A673 (cell line): ENCODE results near the gene TLX3. TPM values are rescaled to one million over a fixed set of nuclear protein-coding genes. Genes with fewer than 3 reads are reported as not detected.

Source experiments
- BruUV-seq: library from RNA; stranded (reverse); fragments of 400-500 nt; replicated peaks from 2 replicates; lab custom pipeline; 2021; lab: Mats Ljungman, UMichigan
- CTCF ChIA-PET: fragments of 300-600 bp; sonication (Branson Sonifier 250); formaldehyde crosslinking; loops from one replicate; lab custom pipeline; 2022; ENCODE audit warnings: antibody characterized with exemption; lab: Charles Lee
- POLR2A ChIA-PET: fragments of 300-600 bp; sonication (Branson Sonifier 250); formaldehyde crosslinking; loops from one replicate; lab custom pipeline; 2022; ENCODE audit warnings: antibody characterized with exemption; ENCODE audit not compliant: low non-redundant PET; lab: Charles Lee
- DNase-seq: peaks from one replicate; pipeline ENCODE4 v3.0.0-alpha.2; 2015; ENCODE audit warnings: low spot score
- H3K27ac ChIP-seq: fragments of 200-600 bp; sonication (generic); 2 replicates; pipeline ENCODE4 v1.5.1; 2016; ENCODE audit warnings: mixed run types, low read depth, mild to moderate bottlenecking, mixed read lengths, antibody characterized with exemption, low read length; ENCODE audit not compliant: poor library complexity, severe bottlenecking
- H3K27me3 ChIP-seq: fragments of 200-600 bp; sonication (generic); replicated peaks from 2 replicates; pipeline ENCODE4 v1.6.1; 2017; ENCODE audit warnings: mixed run types, low read depth, mild to moderate bottlenecking, mixed read lengths, antibody characterized with exemption, low read length; ENCODE audit not compliant: insufficient read depth, poor library complexity
- H3K36me3 ChIP-seq: fragments of 200-600 bp; sonication (generic); 2 replicates; pipeline ENCODE4 v1.6.1; 2016; ENCODE audit warnings: mixed run types, mild to moderate bottlenecking, mixed read lengths, antibody characterized with exemption, low read length; ENCODE audit not compliant: insufficient read depth, poor library complexity, severe bottlenecking
- H3K4me1 ChIP-seq: fragments of 200-600 bp; sonication (generic); 2 replicates; pipeline ENCODE4 v1.6.1; 2017; ENCODE audit warnings: mixed run types, mild to moderate bottlenecking, mixed read lengths, antibody characterized with exemption, low read length; ENCODE audit not compliant: insufficient read depth, poor library complexity, severe bottlenecking
- H3K4me3 ChIP-seq: fragments of 200-600 bp; sonication (generic); 2 replicates; pipeline ENCODE4 v1.5.1; 2016; ENCODE audit warnings: low read depth, mixed run types, mild to moderate bottlenecking, mixed read lengths, low read length; ENCODE audit not compliant: poor library complexity, severe bottlenecking
- H3K9me3 ChIP-seq: fragments of 200-600 bp; sonication (generic); 2 replicates; pipeline ENCODE4 v1.6.1; 2016; ENCODE audit warnings: mixed run types, low read depth, mild to moderate bottlenecking, mixed read lengths, antibody characterized with exemption, low read length; ENCODE audit not compliant: poor library complexity, severe bottlenecking
- EZH2 ChIP-seq: fragments of 200-600 bp; sonication (generic); IDR thresholded peaks from 2 replicates; pipeline ENCODE4 v1.6.1; 2017; ENCODE audit warnings: borderline replicate concordance, low read depth, mild to moderate bottlenecking, mixed read lengths, antibody characterized with exemption, low read length; ENCODE audit not compliant: poor library complexity, severe bottlenecking
- intact Hi-C: fragments of 100-400 bp; cut with micrococcal nuclease; formaldehyde crosslinking; loops from one replicate; pipeline ENCODE4 v1.10.0; 2022; ENCODE audit not compliant: unreplicated experiment
- total RNA-seq: library from RNA; stranded (reverse); gene quantifications from 2 replicates; pipeline ENCODE4 v1.2.3, GENCODE V29; 2021
- TF ChIP-seq, protein P1 (sequence below): fragments of 300-800, 200-600 bp; sonication (generic); conservative IDR thresholded peaks from 2 replicates; pipeline ENCODE4 v1.5.1; 2017; ENCODE audit warnings: low read depth, mild to moderate bottlenecking, antibody characterized with exemption, low read length, moderate library complexity, mixed read lengths

The TLX3 gene
- total RNA-seq, 1 experiment from 2014 or later: not detected

DNA sequence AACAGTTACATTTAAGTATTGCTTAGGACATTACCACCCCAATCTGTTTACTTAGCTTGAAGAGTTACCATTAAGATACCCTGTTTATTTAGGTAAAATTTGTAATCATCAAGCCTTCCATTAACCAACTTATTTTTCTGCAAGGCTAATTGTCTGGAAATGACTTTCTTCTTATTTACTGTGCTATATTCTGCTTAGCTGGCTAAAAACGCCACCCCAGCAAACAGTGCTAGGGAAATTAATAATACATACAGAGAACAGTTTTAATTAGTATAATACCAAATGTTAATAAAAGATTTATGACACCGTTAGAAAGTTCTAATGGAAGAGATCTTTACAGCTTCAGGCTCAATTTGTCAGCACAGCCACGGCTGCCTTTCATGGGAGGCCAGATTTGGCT lies 14.0 kb downstream of the TLX3 start:
- intact Hi-C loops: loop anchor here (5.0 kb wide), 1 partner anchor 101 kb away; no protein-coding TSS in a partner anchor
- DNase-seq: no peak

DNA sequence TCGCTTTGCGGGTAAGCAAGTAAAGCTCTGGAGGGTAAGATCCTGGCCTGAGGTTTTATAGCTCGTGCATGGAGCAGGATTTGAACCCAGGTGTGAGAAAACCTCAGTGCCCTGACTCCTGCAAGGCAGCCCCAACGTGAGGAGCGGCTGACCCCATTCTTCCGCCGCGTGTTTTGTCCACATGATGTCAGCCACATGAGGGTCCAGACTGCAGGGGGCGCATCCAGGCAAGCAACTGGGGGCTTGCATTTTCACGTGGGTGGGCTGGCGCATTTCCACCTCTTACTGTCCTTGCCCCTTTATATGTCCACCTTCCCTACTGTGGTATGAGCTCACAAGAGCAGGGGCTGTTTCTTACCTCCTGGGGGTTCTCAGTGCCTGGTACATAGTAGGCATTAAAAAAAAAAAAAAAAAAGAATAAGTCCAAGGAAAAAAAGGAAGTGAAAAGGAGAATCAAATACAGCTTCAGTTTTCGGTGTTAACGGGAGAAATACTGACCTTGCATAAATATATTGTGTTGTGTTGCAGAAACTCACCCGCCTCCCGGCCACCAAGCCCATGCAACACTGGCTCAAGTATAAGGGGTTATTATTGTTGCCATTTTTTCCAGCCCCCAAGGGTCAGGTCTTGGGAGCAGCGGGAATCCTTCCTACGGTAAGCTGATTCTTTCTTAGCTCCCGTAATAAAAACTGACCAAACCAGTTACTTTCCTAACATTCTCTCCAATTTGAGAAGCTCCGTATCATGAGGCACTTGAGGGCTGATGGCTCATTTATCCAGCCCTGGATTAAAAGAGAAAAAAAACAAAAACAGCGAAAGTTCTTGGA lies 15.0 kb downstream of the TLX3 start:
- H3K4me1 ChIP-seq: no peaks in the 10 kb centered on the region
- H3K27ac ChIP-seq: no peak overlapping the region
- peaks cover 85% of the 10 kb centered on the region for H3K27me3 ChIP-seq
- intact Hi-C loops: loop anchor here (5.0 kb wide), 1 partner anchor 102 kb away; no protein-coding TSS in a partner anchor
- no peak overlapping the region for H3K4me3 ChIP-seq
- no TSS peak for BruUV-seq
- H3K9me3 ChIP-seq: no peaks in the 10 kb centered on the region
- DNase-seq: no peak
- TF ChIP-seq, protein P1, sequence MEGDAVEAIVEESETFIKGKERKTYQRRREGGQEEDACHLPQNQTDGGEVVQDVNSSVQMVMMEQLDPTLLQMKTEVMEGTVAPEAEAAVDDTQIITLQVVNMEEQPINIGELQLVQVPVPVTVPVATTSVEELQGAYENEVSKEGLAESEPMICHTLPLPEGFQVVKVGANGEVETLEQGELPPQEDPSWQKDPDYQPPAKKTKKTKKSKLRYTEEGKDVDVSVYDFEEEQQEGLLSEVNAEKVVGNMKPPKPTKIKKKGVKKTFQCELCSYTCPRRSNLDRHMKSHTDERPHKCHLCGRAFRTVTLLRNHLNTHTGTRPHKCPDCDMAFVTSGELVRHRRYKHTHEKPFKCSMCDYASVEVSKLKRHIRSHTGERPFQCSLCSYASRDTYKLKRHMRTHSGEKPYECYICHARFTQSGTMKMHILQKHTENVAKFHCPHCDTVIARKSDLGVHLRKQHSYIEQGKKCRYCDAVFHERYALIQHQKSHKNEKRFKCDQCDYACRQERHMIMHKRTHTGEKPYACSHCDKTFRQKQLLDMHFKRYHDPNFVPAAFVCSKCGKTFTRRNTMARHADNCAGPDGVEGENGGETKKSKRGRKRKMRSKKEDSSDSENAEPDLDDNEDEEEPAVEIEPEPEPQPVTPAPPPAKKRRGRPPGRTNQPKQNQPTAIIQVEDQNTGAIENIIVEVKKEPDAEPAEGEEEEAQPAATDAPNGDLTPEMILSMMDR: no peak
- TF ChIP-seq EZH2: no peak
- ChIA-PET POLR2A (no interaction called here), CTCF (no interaction called here)
- no peaks in the 10 kb centered on the region for H3K36me3 ChIP-seq

More for the DNA sequence above, 14.0 kb downstream of the TLX3 start:
- no peaks in the 10 kb centered on the region for H3K36me3 ChIP-seq
- no peaks in the 10 kb centered on the region for H3K9me3 ChIP-seq
- TF ChIP-seq EZH2: no peak
- TF ChIP-seq, protein P1: no peak
- CTCF ChIA-PET: no interaction called here
- no peak overlapping the region for H3K4me3 ChIP-seq
- POLR2A ChIA-PET: no interaction called here
- no TSS peak for BruUV-seq
- no peak overlapping the region for H3K27ac ChIP-seq
- peaks cover 87% of the 10 kb centered on the region for H3K27me3 ChIP-seq
- H3K4me1 ChIP-seq: no peaks in the 10 kb centered on the region

DNA sequence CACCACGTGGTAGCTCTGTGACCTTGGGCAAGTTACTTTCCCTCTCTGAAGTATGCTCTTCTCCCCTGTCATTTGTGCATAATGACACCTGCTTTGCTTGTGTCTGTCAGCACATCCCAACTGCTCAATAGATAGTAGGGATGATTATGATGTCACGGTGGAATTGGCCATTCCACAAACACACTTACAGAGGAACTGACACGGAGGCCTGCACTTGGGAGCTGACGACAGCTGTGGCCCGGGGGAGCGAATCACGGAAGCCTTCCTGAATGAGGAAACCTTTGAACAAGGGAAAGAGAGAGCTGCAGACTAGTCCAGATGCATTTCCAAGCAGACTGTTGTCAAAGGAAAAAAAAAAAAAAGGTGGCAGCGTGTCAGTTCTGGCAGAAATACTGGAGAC lies 21.0 kb downstream of the TLX3 start:
- POLR2A ChIA-PET: no interaction called here
- H3K36me3 ChIP-seq: no peaks in the 10 kb centered on the region
- no peak for DNase-seq
- H3K4me1 ChIP-seq: no peaks in the 10 kb centered on the region
- CTCF ChIA-PET: no interaction called here
- TF ChIP-seq EZH2: no peak
- TF ChIP-seq, protein P1: no peak
- no TSS peak for BruUV-seq
- no peak overlapping the region for H3K4me3 ChIP-seq
- intact Hi-C loops: loop anchor here (10.0 kb wide), 1 partner anchor 685 kb away; no protein-coding TSS in a partner anchor
- no peaks in the 10 kb centered on the region for H3K9me3 ChIP-seq
- peaks cover 48% of the 10 kb centered on the region for H3K27me3 ChIP-seq
- no peak overlapping the region for H3K27ac ChIP-seq
